Mesenchymal stem cell (in vitro differentiated cells and primary cell): ENCODE results near the gene C1QTNF8.

Source experiments
- DNase-seq: peaks from one replicate; pipeline ENCODE4 v3.0.0-alpha.2; 2013
- H2AFZ ChIP-seq: one replicate; pipeline ENCODE4 v1.6.1; 2013; ENCODE audit warnings: low read depth, mild to moderate bottlenecking, control low read depth, inconsistent platforms, low read length, moderate library complexity
- H2AK5ac ChIP-seq: 2 replicates; pipeline ENCODE4 v1.6.1; 2013; ENCODE audit warnings: low read length, moderate library complexity, mild to moderate bottlenecking, inconsistent platforms; ENCODE audit not compliant: severe bottlenecking
- H2BK120ac ChIP-seq: one replicate; pipeline ENCODE4 v1.6.1; 2013; ENCODE audit warnings: low read depth, mild to moderate bottlenecking, inconsistent platforms, low read length, moderate library complexity
- H2BK12ac ChIP-seq, 2 experiments: one replicate each; pipeline ENCODE4 v1.6.1; 2013; ENCODE audit warnings: inconsistent platforms in 2 of 2, low read length in 2 of 2, mild to moderate bottlenecking in 2 of 2, moderate library complexity in 2 of 2, control low read depth in 1 of 2
- H2BK15ac ChIP-seq: one replicate; pipeline ENCODE4 v1.6.1; 2013; ENCODE audit warnings: mild to moderate bottlenecking, low read depth, inconsistent platforms; ENCODE audit not compliant: poor library complexity, severe bottlenecking
- H2BK5ac ChIP-seq: 2 replicates; pipeline ENCODE4 v1.6.1; 2013; ENCODE audit warnings: low read depth, mild to moderate bottlenecking, low read length, control low read depth, inconsistent platforms; ENCODE audit not compliant: poor library complexity, severe bottlenecking
- H3K14ac ChIP-seq, 2 experiments: one replicate each; pipeline ENCODE4 v1.6.1; 2013; ENCODE audit warnings: inconsistent platforms in 2 of 2, low read length in 2 of 2, control low read depth in 1 of 2, mild to moderate bottlenecking in 1 of 2, moderate library complexity in 1 of 2
- H3K18ac ChIP-seq, 2 experiments: one replicate each; pipeline ENCODE4 v1.6.1; 2013; ENCODE audit warnings: inconsistent platforms in 2 of 2, low read length in 2 of 2, control low read depth in 1 of 2, low read depth in 1 of 2, mild to moderate bottlenecking in 1 of 2
- H3K23ac ChIP-seq, 2 experiments: one replicate each; pipeline ENCODE4 v1.6.1; 2013; ENCODE audit warnings: inconsistent platforms in 2 of 2, low read length in 2 of 2, mild to moderate bottlenecking in 2 of 2, moderate library complexity in 2 of 2, control low read depth in 1 of 2
- H3K27ac ChIP-seq: 2 replicates; pipeline ENCODE4 v1.5.1; 2013; ENCODE audit warnings: mild to moderate bottlenecking, moderate library complexity, low read length, control low read depth, inconsistent platforms; ENCODE audit not compliant: poor library complexity, severe bottlenecking
- H3K27me3 ChIP-seq, 2 experiments: 2 replicates each; pipeline versions ENCODE4 v1.6.1 to v1.7.0; 2013; ENCODE audit warnings: low read length in 2 of 2, mild to moderate bottlenecking in 2 of 2, moderate library complexity in 2 of 2, control low read depth in 1 of 2, inconsistent platforms in 1 of 2; ENCODE audit not compliant: control insufficient read depth in 1 of 2, insufficient read depth in 1 of 2
- H3K36me3 ChIP-seq, 2 experiments: 2 replicates each; pipeline versions ENCODE4 v1.6.1 to v1.7.0; 2013; ENCODE audit warnings: low read length in 2 of 2, control low read depth in 1 of 2, inconsistent platforms in 1 of 2, low read depth in 1 of 2, mild to moderate bottlenecking in 1 of 2; ENCODE audit not compliant: insufficient read depth in 2 of 2, control insufficient read depth in 1 of 2
- H3K4ac ChIP-seq, 2 experiments: one replicate each; pipeline ENCODE4 v1.6.1; 2013; ENCODE audit warnings: inconsistent platforms in 2 of 2, low read length in 2 of 2, mild to moderate bottlenecking in 2 of 2, moderate library complexity in 2 of 2, control low read depth in 1 of 2, low read depth in 1 of 2
- H3K4me1 ChIP-seq: 2 replicates; pipeline ENCODE4 v1.6.1; 2013; ENCODE audit warnings: low read depth, low read length, control low read depth; ENCODE audit not compliant: control insufficient read depth, insufficient read depth
- H3K4me2 ChIP-seq: 2 replicates; pipeline ENCODE4 v1.6.1; 2013; ENCODE audit warnings: low read length, mild to moderate bottlenecking, inconsistent platforms; ENCODE audit not compliant: poor library complexity, severe bottlenecking
- H3K4me3 ChIP-seq, 2 experiments: 2 replicates each; pipeline versions ENCODE4 v1.5.1 to v1.7.0; 2013; ENCODE audit warnings: low read length in 2 of 2, mild to moderate bottlenecking in 2 of 2, control low read depth in 1 of 2, low read depth in 1 of 2; ENCODE audit not compliant: insufficient read depth in 1 of 2
- H3K79me1 ChIP-seq: replicated peaks from 2 replicates; pipeline ENCODE4 v1.6.1; 2013; ENCODE audit warnings: mild to moderate bottlenecking, control low read depth, low read length, inconsistent platforms; ENCODE audit not compliant: poor library complexity, severe bottlenecking
- H3K9ac ChIP-seq: 2 replicates; pipeline ENCODE4 v1.7.0; 2013; ENCODE audit warnings: mild to moderate bottlenecking, low read length, moderate library complexity
- H3K9me3 ChIP-seq: 2 replicates; pipeline ENCODE4 v1.7.0; 2013; ENCODE audit warnings: mild to moderate bottlenecking, low read length; ENCODE audit not compliant: control insufficient read depth
- H4K8ac ChIP-seq: one replicate; pipeline ENCODE4 v1.6.1; 2013; ENCODE audit warnings: inconsistent platforms, mild to moderate bottlenecking, low read length, moderate library complexity
- H4K91ac ChIP-seq: one replicate; pipeline ENCODE4 v1.6.1; 2013; ENCODE audit warnings: mild to moderate bottlenecking, low read length, inconsistent platforms
- WGBS: methylation state at CpG from one replicate; pipeline ENCODE4 v1.1.7; 2013; ENCODE audit warnings: mixed read lengths; 5-methylcytosine and 5-hydroxymethylcytosine counted together

C1QTNF8 gene

DNA sequence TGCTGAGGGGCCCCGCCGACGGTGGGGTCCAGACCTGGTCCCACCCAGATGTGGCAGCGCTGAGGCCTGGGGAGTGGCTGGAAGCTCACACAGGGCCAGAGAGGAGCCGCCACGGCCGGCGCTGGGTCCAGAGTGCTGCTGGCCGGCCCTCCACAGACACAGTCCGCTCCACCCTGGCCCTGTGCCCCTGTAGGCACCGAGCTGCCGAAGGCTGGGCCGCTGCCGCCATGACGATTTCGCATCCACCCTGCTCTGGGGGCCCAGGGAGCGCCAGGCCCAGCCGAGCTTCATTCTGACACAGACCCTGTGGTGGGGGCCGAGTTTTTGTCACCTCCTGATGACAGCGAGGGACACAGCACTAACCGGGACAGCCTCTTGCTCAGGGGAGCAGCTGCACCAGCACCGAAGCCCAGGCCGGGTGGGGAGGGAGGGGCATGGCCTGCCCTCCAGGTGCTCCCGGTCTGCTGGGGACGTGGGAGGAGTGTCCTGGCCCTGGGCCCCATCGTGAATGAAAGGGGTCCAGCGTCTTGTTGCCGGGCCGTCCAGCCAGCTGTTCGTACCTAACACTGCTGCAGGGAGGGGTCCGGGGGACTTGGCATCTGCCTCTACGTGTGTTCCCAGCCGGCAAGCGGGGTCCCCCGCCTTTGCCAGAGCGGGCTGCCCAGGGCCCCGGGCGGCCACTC lies 50.6 kb downstream of the C1QTNF8 start:
- H3K4ac ChIP-seq = no peak overlapping the region
- H3K4me1 ChIP-seq = peaks cover 2% of the 10 kb centered on the region
- no peaks in the 10 kb centered on the region for H3K36me3 ChIP-seq
- no peak overlapping the region for H3K27ac ChIP-seq
- no peak overlapping the region for H2BK12ac ChIP-seq
- WGBS = 88% methylated on average over 37 of the region's 38 CpGs
- no peak overlapping the region for H2BK15ac ChIP-seq
- no peak overlapping the region for H3K9ac ChIP-seq
- no peak overlapping the region for H4K91ac ChIP-seq
- no peak overlapping the region for H2BK5ac ChIP-seq
- no peak overlapping the region for H2AFZ ChIP-seq
- no peak overlapping the region for H2AK5ac ChIP-seq
- DNase-seq = no peak
- H3K18ac ChIP-seq = no peak overlapping the region
- H3K27me3 ChIP-seq = peaks cover 0 to 61% of the 10 kb centered on the region in 2 experiments
- H3K14ac ChIP-seq = no peak overlapping the region
- H2BK120ac ChIP-seq = no peak overlapping the region
- H3K4me3 ChIP-seq = no peak overlapping the region
- no peaks in the 10 kb centered on the region for H3K9me3 ChIP-seq
- no peak overlapping the region for H3K4me2 ChIP-seq
- no peaks in the 10 kb centered on the region for H3K79me1 ChIP-seq
- H4K8ac ChIP-seq = no peak overlapping the region
- H3K23ac ChIP-seq = no peak overlapping the region

DNA sequence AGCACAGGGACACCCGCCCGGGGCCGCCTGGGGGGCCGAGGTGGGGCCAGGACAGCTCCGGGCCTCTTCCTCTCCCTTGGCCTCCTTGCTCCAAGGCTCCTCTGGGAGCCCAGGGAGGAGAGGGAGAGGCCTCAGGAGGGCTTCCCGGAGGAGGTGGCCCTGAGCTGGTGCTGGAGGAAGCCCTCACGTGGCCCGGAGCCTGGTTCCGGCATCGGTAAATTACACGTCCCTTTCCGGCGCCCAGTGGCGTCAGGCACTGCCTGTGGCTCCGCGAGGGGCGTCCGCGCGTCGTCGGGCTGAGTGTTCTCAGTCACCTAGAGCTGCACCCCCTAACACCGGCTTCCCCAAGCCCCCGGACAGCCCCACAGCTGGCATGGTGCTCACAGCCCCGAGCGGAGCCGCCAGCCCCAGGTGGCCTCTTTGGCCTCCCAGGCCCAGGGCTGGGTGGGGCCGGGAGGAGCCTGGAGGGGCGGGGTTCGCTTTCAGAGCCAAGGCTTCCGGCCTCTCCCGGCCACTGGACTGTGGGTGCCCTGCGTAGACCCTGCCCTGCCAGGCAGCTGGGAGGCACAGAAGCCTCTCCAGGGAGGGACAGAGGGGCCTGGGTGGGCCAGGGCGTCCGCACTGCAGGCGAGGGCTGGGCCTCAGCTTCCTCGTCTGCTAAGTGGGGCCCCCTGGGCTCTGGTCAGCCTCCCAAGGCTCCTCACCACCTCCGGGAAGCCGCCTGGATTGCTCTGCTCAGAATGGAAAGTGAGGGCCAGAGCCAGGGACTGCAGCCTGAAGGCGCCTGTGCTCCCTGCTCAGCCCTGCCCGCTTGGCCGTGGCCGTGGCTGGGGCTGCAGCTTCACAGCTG lies 51.4 kb downstream of the C1QTNF8 start:
- no peak overlapping the region for H3K4me3 ChIP-seq
- no peak overlapping the region for H3K4ac ChIP-seq
- peaks cover 2% of the 10 kb centered on the region for H3K4me1 ChIP-seq
- H3K27me3 ChIP-seq = peaks cover 0 to 54% of the 10 kb centered on the region in 2 experiments
- H2BK12ac ChIP-seq = no peak overlapping the region
- no peaks in the 10 kb centered on the region for H3K79me1 ChIP-seq
- H4K8ac ChIP-seq = no peak overlapping the region
- H2BK5ac ChIP-seq = no peak overlapping the region
- H2AK5ac ChIP-seq = no peak overlapping the region
- no peak overlapping the region for H2BK15ac ChIP-seq
- H3K36me3 ChIP-seq = no peaks in the 10 kb centered on the region
- H4K91ac ChIP-seq = no peak overlapping the region
- DNase-seq = no peak
- H2BK120ac ChIP-seq = no peak overlapping the region
- H3K4me2 ChIP-seq = no peak overlapping the region
- no peak overlapping the region for H3K27ac ChIP-seq
- H3K14ac ChIP-seq = no peak overlapping the region
- no peak overlapping the region for H3K23ac ChIP-seq
- 91% methylated on average over 43 of the region's 43 CpGs for WGBS
- H3K9me3 ChIP-seq = no peaks in the 10 kb centered on the region
- H3K9ac ChIP-seq = no peak overlapping the region
- no peak overlapping the region for H3K18ac ChIP-seq
- H2AFZ ChIP-seq = no peak overlapping the region

DNA sequence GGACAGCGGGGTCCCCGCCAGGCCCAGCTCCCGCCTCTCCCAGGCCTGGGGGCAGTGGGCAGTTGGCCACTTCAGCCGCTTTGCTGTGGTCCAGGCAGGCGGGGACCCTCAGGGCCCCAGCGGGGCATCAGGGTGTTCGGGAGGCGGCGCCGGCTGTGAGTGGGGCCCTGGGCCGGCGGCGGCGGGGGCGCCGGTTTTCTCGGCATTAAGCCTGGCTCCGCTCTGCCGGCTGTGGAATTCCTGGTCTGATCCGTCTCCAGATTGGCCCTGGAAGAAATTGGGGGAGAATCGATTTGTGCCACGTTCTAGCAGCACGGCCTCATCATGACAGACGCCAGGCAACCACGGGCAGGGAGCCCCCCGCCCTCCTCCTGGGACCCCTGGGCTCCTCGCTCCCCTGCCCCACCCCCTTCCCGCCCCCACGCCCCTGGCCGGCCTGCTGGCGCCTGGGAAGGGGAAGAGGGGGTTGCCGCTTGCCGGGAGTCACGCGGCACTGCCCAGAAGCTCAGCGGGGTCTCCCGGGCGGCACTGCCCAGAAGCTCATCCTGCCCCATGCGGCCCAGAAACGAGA lies 52.1 kb downstream of the C1QTNF8 start:
- no peak overlapping the region for H3K4me3 ChIP-seq
- no peak overlapping the region for H4K8ac ChIP-seq
- no peak overlapping the region for H3K14ac ChIP-seq
- H4K91ac ChIP-seq = no peak overlapping the region
- H3K4ac ChIP-seq = no peak overlapping the region
- H2BK120ac ChIP-seq = no peak overlapping the region
- H3K27ac ChIP-seq = no peak overlapping the region
- H3K9ac ChIP-seq = no peak overlapping the region
- H2BK15ac ChIP-seq = no peak overlapping the region
- no peak overlapping the region for H2AK5ac ChIP-seq
- no peak overlapping the region for H3K4me2 ChIP-seq
- no peak overlapping the region for H2AFZ ChIP-seq
- 93% methylated on average over 25 of the region's 40 CpGs for WGBS
- H3K4me1 ChIP-seq = peaks cover 2% of the 10 kb centered on the region
- H2BK12ac ChIP-seq = no peak overlapping the region
- no peak overlapping the region for H2BK5ac ChIP-seq
- H3K9me3 ChIP-seq = no peaks in the 10 kb centered on the region
- no peaks in the 10 kb centered on the region for H3K79me1 ChIP-seq
- no peak overlapping the region for H3K23ac ChIP-seq
- no peak for DNase-seq
- H3K27me3 ChIP-seq = peaks cover 0 to 56% of the 10 kb centered on the region in 2 experiments
- H3K18ac ChIP-seq = no peak overlapping the region
- no peaks in the 10 kb centered on the region for H3K36me3 ChIP-seq

GRCh38 chr16:1042866-1043265 lies 53.2 kb downstream of the C1QTNF8 start:
- no peak for DNase-seq
- Histone ChIP-seq H3K27ac (no peak overlapping the region), H3K4ac (no peak overlapping the region), H2BK120ac (no peak overlapping the region), H2AFZ (no peak overlapping the region), H3K4me2 (no peak overlapping the region), H3K9me3 (no peaks in the 10 kb centered on the region), H3K23ac (no peak overlapping the region), H2BK12ac (no peak overlapping the region), H4K8ac (no peak overlapping the region), H4K91ac (no peak overlapping the region), H3K18ac (no peak overlapping the region), H2BK15ac (no peak overlapping the region), H2AK5ac (no peak overlapping the region), H3K9ac (no peak overlapping the region), H2BK5ac (no peak overlapping the region), H3K14ac (no peak overlapping the region), H3K36me3 (no peaks in the 10 kb centered on the region), H3K4me3 (no peak overlapping the region), H3K79me1 (no peaks in the 10 kb centered on the region), H3K27me3 (peaks cover 0 to 60% of the 10 kb centered on the region in 2 experiments), H3K4me1 (no peaks in the 10 kb centered on the region)
- 85% methylated on average over 19 of the region's 19 CpGs for WGBS
